Skeletal muscle tissue (tissue), 4 donors: ENCODE results near the gene FLT3. TPM values are rescaled to one million over a fixed set of nuclear protein-coding genes. Genes with fewer than 3 reads are reported as not detected.

Source experiments
- H3K27ac ChIP-seq: one replicate; pipeline ENCODE4 v1.7.0; 2013; ENCODE audit warnings: mild to moderate bottlenecking, low read depth, low read length, inconsistent platforms
- H3K27me3 ChIP-seq, 3 donors: one replicate each; pipeline ENCODE4 v1.7.0; 2013; ENCODE audit warnings: low read length in 3 of 3; ENCODE audit not compliant: control insufficient read depth in 3 of 3, insufficient read depth in 3 of 3
- H3K36me3 ChIP-seq, 3 donors: one replicate each; pipeline ENCODE4 v1.7.0; 2013; ENCODE audit warnings: low read length in 3 of 3; ENCODE audit not compliant: control insufficient read depth in 3 of 3, insufficient read depth in 3 of 3
- H3K4me1 ChIP-seq, 3 donors: one replicate each; pipeline ENCODE4 v1.7.0; 2013; ENCODE audit warnings: low read length in 3 of 3, mild to moderate bottlenecking in 3 of 3; ENCODE audit not compliant: control insufficient read depth in 3 of 3, insufficient read depth in 3 of 3
- H3K4me3 ChIP-seq, 3 donors: one replicate each; pipeline ENCODE4 v1.7.0; 2013; ENCODE audit warnings: low read length in 3 of 3
- H3K9ac ChIP-seq, 3 donors: one replicate each; pipeline ENCODE4 v1.7.0; 2013; ENCODE audit warnings: low read length in 3 of 3, mild to moderate bottlenecking in 3 of 3, moderate library complexity in 2 of 3, low read depth in 1 of 3
- H3K9me3 ChIP-seq, 3 donors: one replicate each; pipeline ENCODE4 v1.7.0; 2013; ENCODE audit warnings: low read length in 3 of 3; ENCODE audit not compliant: control insufficient read depth in 3 of 3
- total RNA-seq: library from RNA; depleted of rRNA; stranded (reverse); fragments of >200 nt; gene quantifications from one replicate; pipeline ENCODE4 v1.2.3, GENCODE V29; 2014
- donor health status: Osteomylitis.

FLT3 gene
- total RNA-seq, 1 donor from 2014 or later, result 0.52 TPM

GRCh38 chr13:28067491-28067890 lies 32.9 kb downstream of the FLT3 start:
- H3K27me3 ChIP-seq, result no peaks in the 10 kb centered on the region

GRCh38 chr13:28058866-28059613 lies 41.3 kb downstream of the FLT3 start:
- Histone ChIP-seq H3K9ac (no peak overlapping the region), H3K27me3 (peaks cover 0 to 8% (median 4%) of the 10 kb centered on the region in 3 donors), H3K4me1 (no peaks in the 10 kb centered on the region), H3K9me3 (no peaks in the 10 kb centered on the region), H3K27ac (no peak overlapping the region), H3K36me3 (no peaks in the 10 kb centered on the region), H3K4me3 (no peak overlapping the region)

More at GRCh38 chr13:28067491-28067890, 32.9 kb downstream of the FLT3 start:
- H3K4me1 ChIP-seq, result no peaks in the 10 kb centered on the region
- H3K9me3 ChIP-seq, result no peaks in the 10 kb centered on the region
- H3K4me3 ChIP-seq, result no peak overlapping the region
- no peaks in the 10 kb centered on the region for H3K36me3 ChIP-seq
- H3K27ac ChIP-seq, result no peak overlapping the region
- H3K9ac ChIP-seq, result no peak overlapping the region

DNA sequence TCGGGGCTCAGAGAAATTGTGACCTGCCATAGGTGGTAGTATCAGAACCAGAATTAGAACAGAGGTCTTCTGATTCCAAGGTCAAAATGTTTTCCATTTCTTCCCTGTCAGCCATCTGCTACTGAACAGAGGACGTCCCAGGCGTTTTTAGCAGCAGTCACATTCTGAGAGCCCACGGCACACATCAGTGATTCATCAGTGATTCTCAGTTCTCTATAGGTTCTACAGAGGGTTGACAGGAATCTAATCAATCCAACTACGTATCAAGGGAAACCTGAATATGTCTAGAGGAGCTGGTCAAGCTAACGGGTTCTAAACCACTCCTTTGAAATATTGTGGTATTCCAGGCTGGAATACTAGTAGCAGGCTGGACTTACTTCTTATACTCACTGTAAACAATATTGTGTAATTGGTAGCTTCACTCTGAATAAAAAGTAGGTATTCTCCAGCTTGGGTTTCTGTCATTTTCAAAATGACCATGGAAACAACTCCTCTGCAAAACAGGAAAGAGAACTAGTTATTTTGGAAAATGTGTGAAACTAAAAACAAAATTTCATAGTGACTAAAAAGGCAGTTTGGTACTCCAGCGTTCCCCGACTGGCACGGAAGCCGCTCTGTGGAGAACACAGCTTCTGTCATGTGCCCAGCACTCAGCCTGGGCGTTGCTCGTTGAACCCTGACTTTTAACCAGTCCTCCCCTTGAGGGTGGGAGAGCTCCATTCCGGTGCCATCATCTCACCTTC lies 43.2 kb downstream of the FLT3 start:
- Histone ChIP-seq H3K9ac (no peak overlapping the region), H3K27ac (no peak overlapping the region), H3K27me3 (peaks cover 0 to 8% (median 4%) of the 10 kb centered on the region in 3 donors), H3K4me1 (no peaks in the 10 kb centered on the region), H3K4me3 (no peak overlapping the region), H3K36me3 (no peaks in the 10 kb centered on the region), H3K9me3 (no peaks in the 10 kb centered on the region)

DNA sequence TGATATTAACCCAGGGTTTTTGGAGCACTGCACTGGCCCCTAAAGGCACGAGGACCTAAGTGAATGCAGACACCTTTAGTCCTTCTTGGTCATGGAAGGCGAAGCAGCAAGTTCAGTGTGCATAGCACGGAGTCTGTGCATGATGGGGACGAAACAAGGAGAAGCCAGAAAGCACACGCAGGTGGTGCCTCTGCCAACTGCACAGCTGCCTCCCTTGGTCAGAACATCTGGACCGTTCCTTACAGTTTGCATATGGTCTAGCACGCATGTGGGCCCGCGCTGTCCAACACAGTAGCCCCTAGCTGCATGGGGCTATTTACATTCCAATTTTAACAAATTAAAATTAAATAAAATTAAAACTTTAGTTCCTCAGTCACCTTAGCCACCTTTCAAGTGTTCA lies 44.0 kb downstream of the FLT3 start:
- Histone ChIP-seq H3K4me1 (no peaks in the 10 kb centered on the region), H3K9me3 (no peaks in the 10 kb centered on the region), H3K27ac (no peak overlapping the region), H3K36me3 (no peaks in the 10 kb centered on the region), H3K4me3 (no peak overlapping the region), H3K9ac (no peak overlapping the region), H3K27me3 (peaks cover 0 to 8% (median 4%) of the 10 kb centered on the region in 3 donors)

DNA sequence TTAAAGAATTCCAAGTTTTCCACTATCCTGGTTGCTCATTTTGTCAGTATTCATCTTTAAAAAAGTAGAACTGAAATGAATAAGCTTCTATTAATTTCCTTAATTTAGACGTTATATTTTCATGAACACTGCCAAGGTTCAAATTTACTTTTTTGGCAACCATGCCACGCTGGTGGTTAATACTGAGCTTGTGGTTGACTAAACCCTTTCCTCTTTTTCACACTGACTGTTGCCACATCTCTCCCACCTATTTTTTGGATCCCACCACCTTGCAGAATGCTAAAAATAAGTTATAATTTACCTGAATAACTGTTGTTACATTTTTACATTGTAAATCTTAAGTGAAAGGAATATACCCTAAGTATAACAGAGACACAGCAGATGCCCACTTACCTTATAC lies 45.0 kb downstream of the FLT3 start:
- H3K9ac ChIP-seq, result no peak overlapping the region
- no peaks in the 10 kb centered on the region for H3K9me3 ChIP-seq
- no peak overlapping the region for H3K27ac ChIP-seq
- peaks cover 0 to 8% (median 4%) of the 10 kb centered on the region in 3 donors for H3K27me3 ChIP-seq
- H3K36me3 ChIP-seq, result no peaks in the 10 kb centered on the region
- H3K4me1 ChIP-seq, result no peaks in the 10 kb centered on the region
- no peak overlapping the region for H3K4me3 ChIP-seq

DNA sequence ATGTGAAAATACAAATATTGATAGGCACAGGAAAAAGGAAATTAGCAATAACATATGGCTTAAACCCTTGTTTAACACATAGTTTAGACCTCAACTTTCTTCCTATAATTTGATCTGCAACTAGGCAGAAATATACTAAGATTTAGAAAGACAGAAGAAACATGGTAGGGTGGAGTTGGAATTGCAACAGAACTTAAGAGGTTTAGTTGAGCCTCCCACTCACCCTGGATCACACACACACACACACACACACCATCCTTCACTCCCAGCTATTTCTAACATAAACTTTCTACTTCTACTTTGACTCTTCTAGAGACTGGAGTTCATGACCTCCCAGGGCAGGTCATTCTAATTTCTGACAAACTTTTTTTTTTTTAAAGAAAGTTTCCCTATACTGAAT lies 47.4 kb downstream of the FLT3 start:
- no peaks in the 10 kb centered on the region for H3K9me3 ChIP-seq
- H3K36me3 ChIP-seq, result no peaks in the 10 kb centered on the region
- H3K27ac ChIP-seq, result no peak overlapping the region
- H3K4me1 ChIP-seq, result no peaks in the 10 kb centered on the region
- no peak overlapping the region for H3K4me3 ChIP-seq
- H3K9ac ChIP-seq, result no peak overlapping the region
- H3K27me3 ChIP-seq, result peaks cover 0 to 8% (median 4%) of the 10 kb centered on the region in 3 donors

GRCh38 chr13:28049880-28050875 lies 50.2 kb downstream of the FLT3 start:
- no peaks in the 10 kb centered on the region for H3K9me3 ChIP-seq
- H3K4me1 ChIP-seq, result no peaks in the 10 kb centered on the region
- no peak overlapping the region for H3K4me3 ChIP-seq
- no peaks in the 10 kb centered on the region for H3K36me3 ChIP-seq
- H3K9ac ChIP-seq, result no peak overlapping the region
- H3K27ac ChIP-seq, result no peak overlapping the region
- no peaks in the 10 kb centered on the region for H3K27me3 ChIP-seq

DNA sequence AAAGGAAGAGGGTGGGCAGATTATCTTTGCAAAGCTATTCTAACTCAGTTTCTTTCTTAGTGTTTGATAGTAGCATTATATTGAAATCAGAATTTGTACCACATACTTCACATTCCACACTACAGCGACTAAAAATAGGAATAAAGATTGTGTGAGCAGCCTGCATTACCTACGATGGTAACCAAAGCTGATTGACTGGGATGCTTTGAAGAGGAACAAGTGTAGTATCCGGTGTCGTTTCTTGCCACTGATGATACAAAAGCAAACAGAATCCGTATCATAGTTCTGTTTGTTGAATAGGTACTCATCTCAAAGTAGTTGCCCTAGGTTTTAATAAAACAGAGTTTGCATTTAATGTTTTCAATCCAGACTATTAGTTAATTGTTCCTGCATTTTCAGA lies 51.2 kb downstream of the FLT3 start:
- H3K4me1 ChIP-seq, result no peaks in the 10 kb centered on the region
- no peak overlapping the region for H3K27ac ChIP-seq
- no peaks in the 10 kb centered on the region for H3K9me3 ChIP-seq
- no peak overlapping the region for H3K9ac ChIP-seq
- H3K4me3 ChIP-seq, result no peak overlapping the region
- no peaks in the 10 kb centered on the region for H3K36me3 ChIP-seq
- no peaks in the 10 kb centered on the region for H3K27me3 ChIP-seq

DNA sequence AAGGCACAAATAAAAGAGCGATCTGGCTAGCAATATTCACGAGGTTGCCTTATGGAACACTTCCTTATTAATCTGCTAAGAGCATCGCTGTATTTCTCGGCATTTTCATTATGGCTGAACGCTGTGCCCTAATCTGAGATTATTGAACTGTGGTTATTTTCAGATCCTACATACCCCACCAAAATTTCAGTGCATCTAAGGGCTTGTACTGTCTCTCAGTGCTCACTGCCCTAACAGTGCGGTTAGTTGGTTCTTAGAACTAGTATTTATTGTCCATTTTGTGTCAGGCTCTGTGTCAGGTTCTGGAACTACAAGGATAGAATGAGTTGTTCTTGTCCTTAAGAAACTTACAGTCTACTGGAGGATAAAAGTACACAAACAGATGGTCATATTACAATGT lies 51.6 kb downstream of the FLT3 start:
- Histone ChIP-seq H3K27me3 (no peaks in the 10 kb centered on the region), H3K4me1 (no peaks in the 10 kb centered on the region), H3K27ac (no peak overlapping the region), H3K4me3 (no peak overlapping the region), H3K9ac (no peak overlapping the region), H3K36me3 (no peaks in the 10 kb centered on the region), H3K9me3 (no peaks in the 10 kb centered on the region)
